Lower lobe of right lung (tissue), 2 donors: ENCODE results near the gene ZNF438. TPM values are rescaled to one million over a fixed set of nuclear protein-coding genes. Genes with fewer than 3 reads are reported as not detected.
"Not testable (repeated sequence)": the region's sequence is repeated elsewhere in the genome, so short reads cannot be mapped to it uniquely, and the experiment has no call there.

Experiments
- ATAC-seq, 2 donors: fragments of 200-7000 bp; cut with Tn5 transposase; one replicate each; pipeline ENCODE4 v1.9.1; 2020 to 2022; ENCODE audit warnings: mild to moderate bottlenecking in 2 of 2, moderate library complexity in 2 of 2
- DNase-seq: peaks from one replicate; pipeline ENCODE4 v3.0.0-alpha.2; 2020
- H3K27ac ChIP-seq: fragments of 200-600 bp; one replicate; pipeline ENCODE4 v1.8.0; 2022
- H3K27me3 ChIP-seq: fragments of 200-600 bp; one replicate; pipeline ENCODE4 v1.8.0; 2022; ENCODE audit warnings: low read depth
- H3K36me3 ChIP-seq: fragments of 200-600 bp; one replicate; pipeline ENCODE4 v1.8.0; 2022; ENCODE audit warnings: mild to moderate bottlenecking
- H3K4me1 ChIP-seq: fragments of 200-600 bp; one replicate; pipeline ENCODE4 v1.8.0; 2022
- H3K4me3 ChIP-seq: fragments of 200-600 bp; one replicate; pipeline ENCODE4 v1.8.0; 2022; ENCODE audit warnings: mild to moderate bottlenecking
- H3K9me3 ChIP-seq: fragments of 200-600 bp; one replicate; pipeline ENCODE4 v1.8.0; 2022
- CTCF ChIP-seq: fragments of 200-600 bp; IDR thresholded peaks from one replicate; pipeline ENCODE4 v1.8.0; 2022; ENCODE audit warnings: antibody characterized with exemption, mild to moderate bottlenecking
- intact Hi-C: fragments of 100-400 bp; cut with DNase I; formaldehyde crosslinking; loops from one replicate; pipeline ENCODE4 v1.11.0; 2022
- total RNA-seq: library from RNA; stranded (reverse); fragmentation: NEBNext Ultra II Directional; extraction: Animal tissue kit (Norgen Biotek cat#: 25700); gene quantifications from one replicate; pipeline ENCODE4 v1.2.1, GENCODE V29; 2021
- donor health status: DM: no; HTN: yes; CAD: no; lungs with severe emphysema.

ZNF438 gene
- total RNA-seq, 1 donor from 2014 or later, result 15.2 TPM

GRCh38 chr10:30963992-30964930 lies 67.4 kb downstream of the ZNF438 start:
- Histone ChIP-seq H3K9me3 (no peaks in the 10 kb centered on the region), H3K27me3 (no peaks in the 10 kb centered on the region), H3K4me1 (peaks cover 15% of the 10 kb centered on the region), H3K27ac (no peak overlapping the region), H3K36me3 (peaks cover 4% of the 10 kb centered on the region), H3K4me3 (no peak overlapping the region)
- no peak for DNase-seq
- intact Hi-C loops, result no loop called here
- ATAC-seq, result no peak
- TF ChIP-seq CTCF, result no peak

- intact Hi-C loops, result no loop called here
- Histone ChIP-seq H3K36me3 (peaks cover 4% of the 10 kb centered on the region), H3K4me3 (no peak overlapping the region), H3K4me1 (peaks cover 11% of the 10 kb centered on the region), H3K27me3 (no peaks in the 10 kb centered on the region), H3K9me3 (no peaks in the 10 kb centered on the region), H3K27ac (no peak overlapping the region)
- TF ChIP-seq CTCF, result no peak
- ATAC-seq (no peak), DNase-seq (no peak)
These were observed 69.1 kb downstream of the ZNF438 start for GRCh38 chr10:30962522-30962921.

- no peak overlapping the region for H3K27ac ChIP-seq
- DNase-seq (no peak), ATAC-seq (no peak)
- TF ChIP-seq CTCF, result no peak
- no peak overlapping the region for H3K4me3 ChIP-seq
- peaks cover 4% of the 10 kb centered on the region for H3K36me3 ChIP-seq
- intact Hi-C loops, result no loop called here
- H3K9me3 ChIP-seq, result peaks cover under 1% of the 10 kb centered on the region
- H3K27me3 ChIP-seq, result no peaks in the 10 kb centered on the region
- H3K4me1 ChIP-seq, result peaks cover 6% of the 10 kb centered on the region
These were observed 71.8 kb downstream of the ZNF438 start for GRCh38 chr10:30959836-30960210.

- H3K4me1 ChIP-seq, intact Hi-C loops, DNase-seq, H3K4me3 ChIP-seq, H3K27ac ChIP-seq, H3K36me3 ChIP-seq, ATAC-seq, H3K9me3 ChIP-seq, H3K27me3 ChIP-seq: not testable (repeated sequence)
These were observed 82.4 kb downstream of the ZNF438 start for GRCh38 chr10:30949218-30949617.

GRCh38 chr10:30944005-30944404 lies 87.7 kb downstream of the ZNF438 start:
- Histone ChIP-seq H3K27me3 (no peaks in the 10 kb centered on the region), H3K4me1 (peaks cover 10% of the 10 kb centered on the region), H3K9me3 (no peaks in the 10 kb centered on the region), H3K27ac (no peak overlapping the region), H3K36me3 (no peaks in the 10 kb centered on the region), H3K4me3 (no peak overlapping the region)
- ATAC-seq, result no peak
- DNase-seq, result no peak
- TF ChIP-seq CTCF, result no peak
- intact Hi-C loops, result no loop called here

- ATAC-seq, result no peak
- Histone ChIP-seq H3K4me3 (no peak overlapping the region), H3K27me3 (no peaks in the 10 kb centered on the region), H3K9me3 (no peaks in the 10 kb centered on the region), H3K27ac (no peak overlapping the region), H3K4me1 (peaks cover 10% of the 10 kb centered on the region), H3K36me3 (no peaks in the 10 kb centered on the region)
- TF ChIP-seq CTCF, result no peak
- intact Hi-C loops, result no loop called here
- no peak for DNase-seq
These were observed 88.2 kb downstream of the ZNF438 start for GRCh38 chr10:30943451-30943850.
